B cell (primary cell): ENCODE measurements around the gene METTL9. TPM values are rescaled to one million over a fixed set of nuclear protein-coding genes. Genes with fewer than 3 reads are reported as not detected.
"Not testable (repeated sequence)": the region's sequence is repeated elsewhere in the genome, so short reads cannot be mapped to it uniquely, and the experiment has no call there.

Source experiments
- ATAC-seq: fragments of 200-7000 bp; cut with Tn5 transposase; one replicate; pipeline ENCODE4 v1.10.0; 2021; ENCODE audit warnings: low read depth, mild to moderate bottlenecking, moderate number of reproducible peaks, moderate library complexity
- CTCF ChIA-PET: fragments of 350-600 bp; sonication (Branson Sonifier 250); formaldehyde crosslinking; loops from one replicate; lab custom pipeline; 2021; ENCODE audit warnings: antibody characterized with exemption, inconsistent platforms; lab: Charles Lee
- POLR2A ChIA-PET: fragments of 350-600 bp; sonication (Branson Sonifier 250); formaldehyde crosslinking; loops from one replicate; lab custom pipeline; 2021; ENCODE audit warnings: antibody characterized with exemption; lab: Charles Lee
- DNase-seq: peaks from one replicate; pipeline ENCODE4 v3.0.0; 2013
- H2AFZ ChIP-seq: 2 replicates; pipeline ENCODE4 v1.6.1; 2012; ENCODE audit warnings: mild to moderate bottlenecking, low read depth, low read length; ENCODE audit not compliant: insufficient read depth, poor library complexity, severe bottlenecking
- H3K27ac ChIP-seq, 2 donors: 1 replicate in 1 of 2; 2 replicates in 1 of 2; pipeline ENCODE4 v1.5.1; 2012 to 2013; ENCODE audit warnings: low read length in 2 of 2, mild to moderate bottlenecking in 2 of 2, moderate library complexity in 1 of 2
- H3K27me3 ChIP-seq, 4 experiments: fragments of 200-600 bp in 1 of 4; sonication (generic) in 1 of 4; replicated peaks in 1 of 4; 1 replicate in 2 of 4; 2 replicates in 2 of 4; pipeline versions ENCODE4 v1.6.1 to v1.7.0; 2013 to 2016; ENCODE audit warnings: low read length in 3 of 4, mild to moderate bottlenecking in 2 of 4, mixed read lengths in 1 of 4, moderate library complexity in 1 of 4; ENCODE audit not compliant: insufficient read depth in 4 of 4, control insufficient read depth in 3 of 4; ENCODE audit errors: control extremely low read depth in 1 of 4
- H3K36me3 ChIP-seq, 2 experiments: replicated peaks in 1 of 2; 1 replicate in 1 of 2; 2 replicates in 1 of 2; pipeline versions ENCODE4 v1.6.1 to v1.7.1; 2013; ENCODE audit warnings: low read length in 1 of 2; ENCODE audit not compliant: insufficient read depth in 2 of 2, control insufficient read depth in 1 of 2; ENCODE audit errors: control extremely low read depth in 1 of 2, extremely low read depth in 1 of 2
- H3K4me1 ChIP-seq, 2 donors: fragments of 200-600 bp in 1 of 2; sonication (generic) in 1 of 2; 1 replicate in 1 of 2; 2 replicates in 1 of 2; pipeline versions ENCODE4 v1.5.1 to v1.6.1; 2013 to 2017; ENCODE audit warnings: low read length in 2 of 2; ENCODE audit not compliant: control insufficient read depth in 2 of 2, insufficient read depth in 2 of 2
- H3K4me2 ChIP-seq: replicated peaks from 2 replicates; pipeline ENCODE3; 2012; ENCODE audit warnings: mild to moderate bottlenecking, low read depth, low read length; ENCODE audit not compliant: poor library complexity, severe bottlenecking
- H3K4me3 ChIP-seq, 5 experiments: fragments of 200-600 bp in 1 of 5; sonication (generic) in 1 of 5; 1 replicate in 3 of 5; 2 replicates in 2 of 5; pipeline versions ENCODE4 v1.5.1 to v1.7.0; 2011 to 2016; ENCODE audit warnings: low read length in 4 of 5, mild to moderate bottlenecking in 4 of 5, low read depth in 2 of 5, control low read depth in 1 of 5, moderate library complexity in 1 of 5; ENCODE audit not compliant: insufficient read depth in 1 of 5; ENCODE audit errors: control extremely low read depth in 1 of 5, extremely low read depth in 1 of 5
- H3K79me2 ChIP-seq: fragments of 200-600 bp; sonication (generic); one replicate; pipeline ENCODE4 v1.6.0; 2016; ENCODE audit warnings: low read length; ENCODE audit not compliant: control insufficient read depth, insufficient read depth
- H3K9ac ChIP-seq: fragments of 200-600 bp; sonication (generic); 2 replicates; pipeline ENCODE4 v1.6.1; 2017; ENCODE audit warnings: mild to moderate bottlenecking, low read length, moderate library complexity
- H3K9me3 ChIP-seq, 3 donors: one replicate each; pipeline versions ENCODE4 v1.6.1 to v1.7.1; 2013; ENCODE audit warnings: low read length in 2 of 3; ENCODE audit not compliant: control insufficient read depth in 2 of 3, insufficient read depth in 1 of 3; ENCODE audit errors: control extremely low read depth in 1 of 3
- H4K20me1 ChIP-seq: 2 replicates; pipeline ENCODE4 v1.6.0; 2012; ENCODE audit warnings: mild to moderate bottlenecking, low read length; ENCODE audit not compliant: insufficient read depth, control insufficient read depth, poor library complexity, severe bottlenecking
- H3K27ac Mint-ChIP-seq: one replicate; pipeline ENCODE4 v1.8.0; 2021; ENCODE audit warnings: mixed read lengths
- H3K27me3 Mint-ChIP-seq: one replicate; pipeline ENCODE4 v1.8.0; 2021; ENCODE audit warnings: mixed read lengths
- H3K4me1 Mint-ChIP-seq: one replicate; pipeline ENCODE4 v1.8.0; 2021; ENCODE audit warnings: mixed read lengths
- H3K4me3 Mint-ChIP-seq: one replicate; pipeline ENCODE4 v1.8.0; 2021; ENCODE audit warnings: mixed read lengths
- H3K9me3 Mint-ChIP-seq: one replicate; pipeline ENCODE4 v1.8.0; 2022; ENCODE audit warnings: mixed read lengths; ENCODE audit not compliant: insufficient read depth
- WGBS: methylation state at CpG from one replicate; pipeline ENCODE4 v1.1.5; 2013; ENCODE audit warnings: missing lambda C conversion rate; ENCODE audit not compliant: insufficient coverage; 5-methylcytosine and 5-hydroxymethylcytosine counted together
- intact Hi-C: fragments of 100-400 bp; cut with micrococcal nuclease; formaldehyde crosslinking; loops from one replicate; pipeline ENCODE4 v1.10.0; 2022
- polyA plus RNA-seq: library from polyadenylated mRNA; depleted of rRNA; stranded (reverse); fragments of >200 nt; gene quantifications from 2 replicates; pipeline ENCODE4 v1.2.3, GENCODE V29; 2012
- total RNA-seq, 2 donors: library from RNA; stranded (reverse); fragments of 120-200 nt in 1 of 2; gene quantifications; 1 replicate in 1 of 2; 2 replicates in 1 of 2; pipeline versions ENCODE4 v1.2.3 to v1.2.4, GENCODE V29; 2013 to 2022

Gene METTL9
- total and polyA plus RNA-seq, 2 donors (not counting 1 experiment from before 2014, with no cell fraction given) = 34.0 to 57.7 TPM

DNA sequence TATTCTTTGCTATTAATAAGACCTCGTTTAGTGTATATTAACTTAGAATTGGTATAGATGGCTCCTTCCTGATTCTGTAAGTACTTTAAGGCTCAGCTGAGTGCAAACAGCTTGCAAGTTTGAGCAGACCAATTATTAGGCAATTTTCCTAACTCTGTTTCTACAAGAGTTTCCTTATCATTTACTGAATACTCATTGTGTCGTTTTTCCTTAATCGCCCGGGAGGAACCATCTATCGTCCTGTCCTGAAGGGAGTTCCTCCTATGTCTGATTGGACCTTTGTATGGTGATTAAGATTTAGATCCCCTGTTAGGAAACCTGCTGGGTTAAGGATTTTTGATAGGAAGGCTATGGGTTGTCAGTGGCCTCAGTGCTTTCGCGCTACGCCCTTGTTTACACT is 32.0 kb downstream of the METTL9 start:
- intact Hi-C loops, DNase-seq, H3K4me3 ChIP-seq, ATAC-seq, H2AFZ ChIP-seq, H3K27ac ChIP-seq, H3K4me1 ChIP-seq, H4K20me1 ChIP-seq, H3K79me2 ChIP-seq, H3K4me3 Mint-ChIP-seq, CTCF ChIA-PET, POLR2A ChIA-PET, H3K27ac Mint-ChIP-seq, H3K9ac ChIP-seq, H3K27me3 ChIP-seq, H3K9me3 Mint-ChIP-seq, H3K4me2 ChIP-seq, H3K4me1 Mint-ChIP-seq, H3K9me3 ChIP-seq, H3K27me3 Mint-ChIP-seq: not testable (repeated sequence)
- 100% methylated on average over 1 of the region's 8 CpGs for WGBS
- H3K36me3 ChIP-seq = peaks cover 6 to 28% of the 10 kb centered on the region in 2 experiments

GRCh38 chr16:21631951-21632575 is 32.7 kb downstream of the METTL9 start:
- H3K9me3 ChIP-seq, H3K27me3 ChIP-seq, H2AFZ ChIP-seq, H3K79me2 ChIP-seq, DNase-seq, H3K4me3 ChIP-seq, H3K27ac Mint-ChIP-seq, H3K4me1 Mint-ChIP-seq, H4K20me1 ChIP-seq, H3K27ac ChIP-seq, H3K9me3 Mint-ChIP-seq, POLR2A ChIA-PET, H3K4me1 ChIP-seq, H3K9ac ChIP-seq, ATAC-seq, intact Hi-C loops, H3K4me2 ChIP-seq, H3K4me3 Mint-ChIP-seq, H3K27me3 Mint-ChIP-seq: not testable (repeated sequence)
- H3K36me3 ChIP-seq = peaks cover 3 to 21% of the 10 kb centered on the region in 2 experiments
- no CpG with 5 or more reads among the region's 5 CpGs for WGBS
- CTCF ChIA-PET = interaction anchor here (0.7 kb wide), 1 partner anchor 90 kb away, joined by 3 read pairs; no protein-coding TSS in a partner anchor
